ENCODE results near the gene GRIN2D.
A peak's percentile ranks its signal among the peaks of the same experiment; 100 is the strongest.

The GRIN2D gene

GRCh38 chr19:48398375-48399235 is 5.1 kb downstream of the GRIN2D start:
- peak; percentile 72 to 77 for DNase-seq

- DNase-seq = no peak
Measured at GRCh38 chr19:48400018-48400742, 6.7 kb downstream of the GRIN2D start.

GRCh38 chr19:48401287-48401686 is 7.8 kb downstream of the GRIN2D start:
- no peak for DNase-seq

DNA sequence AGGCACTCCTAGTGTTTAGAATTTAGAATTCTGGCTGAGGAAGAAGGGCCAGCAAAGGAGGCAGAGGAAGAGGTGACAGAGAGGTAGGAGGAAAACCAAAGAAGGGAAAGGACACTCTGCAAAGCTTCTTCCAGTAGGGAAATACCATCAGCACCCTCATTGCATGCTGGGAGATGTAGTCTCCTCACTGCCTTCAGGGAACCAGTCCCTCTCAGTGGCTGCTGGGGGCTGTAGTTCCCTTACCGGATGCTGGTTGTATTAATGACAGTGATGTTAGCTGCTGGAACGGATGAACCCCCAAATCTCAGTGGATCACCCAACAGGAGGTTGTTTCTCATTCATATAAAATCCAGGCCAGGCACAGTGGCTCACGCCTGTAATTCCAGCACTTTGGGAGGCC is 10.1 kb downstream of the GRIN2D start:
- DNase-seq = no peak

DNA sequence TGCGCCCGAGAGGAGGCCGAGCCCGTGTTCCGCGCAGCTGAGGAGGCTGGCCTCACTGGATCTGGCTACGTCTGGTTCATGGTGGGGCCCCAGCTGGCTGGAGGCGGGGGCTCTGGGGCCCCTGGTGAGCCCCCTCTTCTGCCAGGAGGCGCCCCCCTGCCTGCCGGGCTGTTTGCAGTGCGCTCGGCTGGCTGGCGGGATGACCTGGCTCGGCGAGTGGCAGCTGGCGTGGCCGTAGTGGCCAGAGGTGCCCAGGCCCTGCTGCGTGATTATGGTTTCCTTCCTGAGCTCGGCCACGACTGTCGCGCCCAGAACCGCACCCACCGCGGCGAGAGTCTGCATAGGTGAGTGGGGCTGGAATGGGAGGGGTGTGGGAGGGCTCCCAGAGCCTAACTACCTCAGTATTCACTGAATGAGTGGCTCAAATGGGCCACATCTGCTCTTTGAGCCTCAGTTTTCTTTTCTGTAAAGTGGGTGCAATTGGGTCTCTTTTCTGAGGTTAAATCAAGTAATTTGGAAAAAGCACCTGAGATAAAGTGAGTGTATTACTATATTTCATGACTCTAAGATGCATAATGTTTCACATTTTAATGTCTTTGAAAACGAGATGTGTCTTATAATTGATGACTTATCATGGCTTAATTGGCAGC is 11.7 kb downstream of the GRIN2D start:
- no peak for DNase-seq

- DNase-seq = no peak
Measured at GRCh38 chr19:48405850-48406249, 12.4 kb downstream of the GRIN2D start.

GRCh38 chr19:48413879-48414587 is 20.6 kb downstream of the GRIN2D start:
- no peak for DNase-seq

- peak; percentile 68 to 69 for DNase-seq
Measured at GRCh38 chr19:48415395-48415794, 21.9 kb downstream of the GRIN2D start.

GRCh38 chr19:48415806-48416221 is 22.3 kb downstream of the GRIN2D start:
- DNase-seq = no peak

DNA sequence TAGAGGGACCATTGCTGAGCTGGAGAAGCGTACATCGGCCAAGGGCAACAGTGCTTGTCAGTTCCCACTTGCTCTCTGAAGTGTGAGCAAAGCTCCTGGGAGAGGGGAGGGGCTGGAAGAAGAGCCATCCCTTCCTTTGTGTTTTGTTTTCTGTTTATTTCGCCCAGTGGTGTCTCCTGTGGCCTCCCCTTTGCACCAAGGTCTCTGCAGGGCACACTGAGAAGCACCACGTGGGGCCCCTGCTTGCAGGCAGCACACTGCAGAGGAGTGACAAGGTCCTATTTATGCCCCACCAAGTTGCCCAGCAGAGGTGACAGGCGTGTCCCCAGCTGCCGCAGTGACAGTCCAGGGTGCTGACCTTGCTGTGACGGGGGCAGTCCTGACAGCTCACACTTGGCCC is 24.0 kb downstream of the GRIN2D start:
- no peak for DNase-seq

GRCh38 chr19:48418317-48419064 is 25.0 kb downstream of the GRIN2D start:
- no peak for DNase-seq

GRCh38 chr19:48419158-48419920 is 25.9 kb downstream of the GRIN2D start:
- DNase-seq = peak; percentile 61 to 66

DNA sequence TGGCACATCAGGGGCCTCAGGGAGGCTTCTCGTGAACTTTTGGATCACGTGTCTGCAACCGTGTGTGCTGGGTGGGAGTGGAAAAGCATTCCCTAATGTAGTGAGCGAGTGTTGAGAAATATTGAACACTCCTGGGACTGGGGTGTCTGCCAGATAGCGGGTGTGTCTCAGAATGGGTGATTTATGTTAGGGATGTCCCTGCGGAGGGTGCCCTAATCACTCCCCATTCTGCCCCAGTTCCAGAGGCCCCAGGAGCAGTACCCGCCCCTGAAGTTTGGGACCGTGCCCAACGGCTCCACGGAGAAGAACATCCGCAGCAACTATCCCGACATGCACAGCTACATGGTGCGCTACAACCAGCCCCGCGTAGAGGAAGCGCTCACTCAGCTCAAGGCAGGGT is 28.1 kb downstream of the GRIN2D start:
- no peak for DNase-seq

DNA sequence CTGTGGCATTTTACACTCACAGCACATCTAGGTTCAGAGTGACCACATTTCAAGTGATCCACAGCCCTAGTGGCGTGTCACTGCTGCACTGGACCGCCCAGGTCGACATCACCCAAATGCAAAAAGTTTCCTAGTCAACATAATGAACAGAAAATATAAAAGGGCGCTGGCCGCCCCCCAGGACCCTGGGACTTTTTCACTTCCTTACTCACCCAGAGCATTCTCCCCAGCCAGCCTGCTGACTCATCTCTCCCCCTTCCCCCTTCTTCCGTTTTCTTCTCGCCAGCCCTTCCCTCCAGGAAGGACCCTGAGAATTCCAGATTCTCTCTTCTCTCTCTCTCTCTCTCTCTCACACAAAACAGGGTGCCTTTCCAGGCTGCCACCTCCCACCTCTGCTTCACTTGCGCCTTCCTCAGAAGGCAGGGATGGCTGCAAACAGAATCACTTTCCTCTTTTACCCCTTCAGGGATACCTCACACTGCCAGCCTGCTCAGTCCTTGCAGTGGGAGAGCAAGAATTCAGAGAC is 31.3 kb downstream of the GRIN2D start:
- no peak for DNase-seq

DNA sequence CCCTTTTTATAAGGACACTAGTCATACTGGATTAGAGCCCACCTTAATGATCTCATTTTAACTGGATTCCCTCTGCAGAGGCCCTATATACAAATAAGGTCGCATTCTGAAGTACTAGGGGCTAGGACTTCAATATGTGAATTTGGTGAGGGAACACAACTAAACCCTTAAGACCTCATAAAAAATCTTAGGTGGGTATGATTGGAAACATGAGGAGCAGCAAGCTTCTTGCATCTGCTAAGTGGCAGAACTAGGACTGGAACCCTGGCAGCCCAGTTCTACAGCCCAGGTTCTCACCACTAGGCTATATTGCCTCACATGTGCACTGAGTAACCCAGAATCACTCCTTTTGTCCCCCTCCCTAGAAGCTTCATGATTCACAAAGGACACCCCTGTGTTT is 35.2 kb downstream of the GRIN2D start:
- DNase-seq = no peak

- DNase-seq = no peak
Measured at GRCh38 chr19:48433337-48433736, 39.9 kb downstream of the GRIN2D start.

GRCh38 chr19:48436586-48436985 is 43.1 kb downstream of the GRIN2D start:
- no peak for DNase-seq

DNA sequence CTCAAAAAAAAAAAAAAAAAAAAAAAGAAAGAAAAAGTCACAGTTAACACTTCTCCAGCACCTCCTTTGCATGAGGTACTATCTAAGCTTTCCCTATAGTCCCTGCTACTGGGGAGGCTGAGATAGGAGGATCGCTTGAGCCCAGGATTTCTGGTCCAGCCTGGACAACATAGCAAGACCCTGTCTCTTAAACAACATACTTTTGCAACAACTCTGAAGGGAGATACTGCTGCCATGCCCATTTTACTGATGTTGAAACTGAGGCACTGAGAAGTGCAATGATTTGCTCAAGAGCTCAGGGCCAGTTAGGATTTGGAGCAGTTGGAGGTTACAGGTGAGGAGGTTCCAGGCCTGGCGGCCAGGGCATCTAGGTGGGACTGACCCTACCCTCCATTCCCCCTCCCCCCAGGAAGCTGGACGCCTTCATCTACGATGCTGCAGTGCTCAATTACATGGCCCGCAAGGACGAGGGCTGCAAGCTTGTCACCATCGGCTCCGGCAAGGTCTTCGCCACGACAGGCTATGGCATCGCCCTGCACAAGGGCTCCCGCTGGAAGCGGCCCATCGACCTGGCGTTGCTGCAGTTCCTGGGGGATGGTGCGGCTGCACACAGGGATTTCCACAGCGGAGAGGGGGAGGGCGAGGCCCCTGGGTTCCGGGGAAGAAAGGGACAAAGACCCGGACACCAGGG is 48.0 kb downstream of the GRIN2D start:
- DNase-seq = no peak

GRCh38 chr19:48442116-48443035 is 48.9 kb downstream of the GRIN2D start:
- no peak for DNase-seq
